LNCaP clone FGC (cell line): ENCODE measurements around the gene RRP7A.
A peak's percentile ranks its signal among the peaks of the same experiment; 100 is the strongest.
"Not testable (repeated sequence)": the region's sequence is repeated elsewhere in the genome, so short reads cannot be mapped to it uniquely, and the experiment has no call there.

Experiments used
- DNase-seq: peaks from one replicate; pipeline ENCODE4 v3.0.0-alpha.2; 2011; ENCODE audit warnings: low read depth
- H3K4me3 ChIP-seq: 2 replicates; pipeline ENCODE4 v1.5.1; 2011; ENCODE audit warnings: mild to moderate bottlenecking, low read depth, low read length, control low read depth
- CTCF ChIP-seq: IDR thresholded peaks from 2 replicates; pipeline ENCODE4 v1.5.1; 2012; ENCODE audit warnings: mild to moderate bottlenecking; ENCODE audit not compliant: control insufficient read depth, insufficient read depth; ENCODE audit errors: extremely low read depth

The RRP7A gene

GRCh38 chr22:42528591-42529307, 9.2 kb upstream of the RRP7A start:
- H3K4me3 ChIP-seq: no peak overlapping the region
- no peak for TF ChIP-seq CTCF
- no peak for DNase-seq

- no peak for TF ChIP-seq CTCF
- no peak for DNase-seq
- no peak overlapping the region for H3K4me3 ChIP-seq
Observed at GRCh38 chr22:42522546-42522945, 3.0 kb upstream of the RRP7A start.

GRCh38 chr22:42521228-42521546, 1.6 kb upstream of the RRP7A start:
- no peak for TF ChIP-seq CTCF
- H3K4me3 ChIP-seq: no peak overlapping the region
- no peak for DNase-seq

- DNase-seq: not testable (repeated sequence)
- H3K4me3 ChIP-seq: peak overlapping the region; percentile 60
Observed at GRCh38 chr22:42518638-42519524, 715 bp downstream of the RRP7A start.

GRCh38 chr22:42517103-42517502, 2.5 kb downstream of the RRP7A start:
- not testable (repeated sequence) for H3K4me3 ChIP-seq, DNase-seq

GRCh38 chr22:42515896-42516295, 3.7 kb downstream of the RRP7A start:
- no peak for TF ChIP-seq CTCF
- no peak overlapping the region for H3K4me3 ChIP-seq
- no peak for DNase-seq

- not testable (repeated sequence) for H3K4me3 ChIP-seq, DNase-seq
Observed at GRCh38 chr22:42515304-42515703, 4.3 kb downstream of the RRP7A start.

GRCh38 chr22:42514331-42514730, 5.3 kb downstream of the RRP7A start:
- H3K4me3 ChIP-seq, DNase-seq: not testable (repeated sequence)

- not testable (repeated sequence) for H3K4me3 ChIP-seq, DNase-seq
Observed at GRCh38 chr22:42512273-42512990, 7.2 kb downstream of the RRP7A start.
